PC-9 (cell line): ENCODE results near the gene SRSF2. TPM values are rescaled to one million over a fixed set of nuclear protein-coding genes. Genes with fewer than 3 reads are reported as not detected.

Experiments used
- BruUV-seq: library from RNA; stranded (reverse); fragments of 400-500 nt; replicated peaks from 2 replicates; lab custom pipeline; 2021; lab: Mats Ljungman, UMichigan
- CTCF ChIA-PET: fragments of 300-600 bp; sonication (Branson Sonifier 250); formaldehyde crosslinking; loops from one replicate; lab custom pipeline; 2022; ENCODE audit warnings: antibody characterized with exemption; lab: Charles Lee
- POLR2A ChIA-PET: fragments of 300-600 bp; sonication (Branson Sonifier 250); formaldehyde crosslinking; loops from one replicate; lab custom pipeline; 2022; ENCODE audit warnings: antibody characterized with exemption; ENCODE audit not compliant: unreplicated experiment; lab: Charles Lee
- DNase-seq, 2 experiments: peaks; one replicate each; pipeline versions ENCODE4 v3.0.0 to v3.0.0-alpha.2; 2015 to 2022; ENCODE audit warnings: mixed read lengths in 1 of 2
- H2AFZ ChIP-seq: fragments of 200-600 bp; sonication (generic); 2 replicates; pipeline ENCODE4 v1.8.1; 2017; ENCODE audit warnings: antibody characterized with exemption
- H3F3A ChIP-seq: fragments of 200-600 bp; sonication (generic); 2 replicates; pipeline ENCODE4 v1.8.1; 2017; ENCODE audit warnings: antibody characterized with exemption, mild to moderate bottlenecking, low read depth; ENCODE audit not compliant: insufficient read depth
- H3K27ac ChIP-seq: fragments of 200-600 bp; sonication (generic); 2 replicates; pipeline ENCODE4 v1.6.1; 2016; ENCODE audit warnings: mixed run types
- H3K27me3 ChIP-seq: fragments of 200-600 bp; sonication (generic); 2 replicates; pipeline ENCODE4 v1.6.1; 2016; ENCODE audit warnings: low read depth, mixed run types; ENCODE audit not compliant: insufficient read depth
- H3K36me3 ChIP-seq: fragments of 200-600 bp; sonication (generic); 2 replicates; pipeline ENCODE4 v1.6.1; 2016; ENCODE audit warnings: low read depth, mixed run types
- H3K4me1 ChIP-seq: fragments of 200-600 bp; sonication (generic); replicated peaks from 2 replicates; pipeline ENCODE4 v1.6.1; 2016; ENCODE audit warnings: mixed run types; ENCODE audit not compliant: insufficient read depth
- H3K4me2 ChIP-seq: fragments of 200-600 bp; sonication (generic); 2 replicates; pipeline ENCODE4 v1.6.1; 2017; ENCODE audit warnings: mixed run types
- H3K4me3 ChIP-seq: fragments of 200-600 bp; sonication (generic); 2 replicates; pipeline ENCODE4 v1.6.1; 2016; ENCODE audit warnings: mixed run types
- H3K79me2 ChIP-seq: fragments of 200-600 bp; sonication (generic); 2 replicates; pipeline ENCODE4 v1.6.1; 2017; ENCODE audit warnings: low read depth, mixed run types
- H3K9me2 ChIP-seq: fragments of 200-600 bp; sonication (generic); 2 replicates; pipeline ENCODE4 v1.8.1; 2017; ENCODE audit warnings: mild to moderate bottlenecking; ENCODE audit not compliant: insufficient read depth
- H3K9me3 ChIP-seq: fragments of 200-600 bp; sonication (generic); 2 replicates; pipeline ENCODE4 v1.8.1; 2016; ENCODE audit warnings: low read depth; ENCODE audit not compliant: insufficient read depth
- H4K20me1 ChIP-seq: fragments of 200-600 bp; sonication (generic); 2 replicates; pipeline ENCODE4 v1.8.1; 2017; ENCODE audit not compliant: insufficient read depth
- EZH2 ChIP-seq: fragments of 200-600 bp; sonication (generic); IDR thresholded peaks from 2 replicates; pipeline ENCODE4 v1.8.0; 2017; ENCODE audit warnings: antibody characterized with exemption, low read depth
- intact Hi-C: fragments of 100-400 bp; cut with micrococcal nuclease; formaldehyde crosslinking; loops from one replicate; pipeline ENCODE4 v1.10.0; 2022; ENCODE audit not compliant: unreplicated experiment
- total RNA-seq: library from RNA; stranded (reverse); gene quantifications from 2 replicates; pipeline ENCODE4 v1.2.3, GENCODE V29; 2021
- TF ChIP-seq, protein P1 (sequence below): fragments of 200-600 bp; sonication (generic); conservative IDR thresholded peaks from 2 replicates; pipeline ENCODE4 v1.6.1; 2017; ENCODE audit warnings: mixed run types, antibody characterized with exemption, mild to moderate bottlenecking, moderate library complexity

SRSF2 gene
- total RNA-seq, 1 experiment from 2014 or later = 186 TPM

- intact Hi-C loops = no loop called here
- H3K27me3 ChIP-seq = no peaks in the 10 kb centered on the region
- no peak overlapping the region for H3K4me2 ChIP-seq
- ChIA-PET POLR2A (no interaction called here), CTCF (no interaction called here)
- TF ChIP-seq EZH2 = no peak
- TF ChIP-seq, protein P1, sequence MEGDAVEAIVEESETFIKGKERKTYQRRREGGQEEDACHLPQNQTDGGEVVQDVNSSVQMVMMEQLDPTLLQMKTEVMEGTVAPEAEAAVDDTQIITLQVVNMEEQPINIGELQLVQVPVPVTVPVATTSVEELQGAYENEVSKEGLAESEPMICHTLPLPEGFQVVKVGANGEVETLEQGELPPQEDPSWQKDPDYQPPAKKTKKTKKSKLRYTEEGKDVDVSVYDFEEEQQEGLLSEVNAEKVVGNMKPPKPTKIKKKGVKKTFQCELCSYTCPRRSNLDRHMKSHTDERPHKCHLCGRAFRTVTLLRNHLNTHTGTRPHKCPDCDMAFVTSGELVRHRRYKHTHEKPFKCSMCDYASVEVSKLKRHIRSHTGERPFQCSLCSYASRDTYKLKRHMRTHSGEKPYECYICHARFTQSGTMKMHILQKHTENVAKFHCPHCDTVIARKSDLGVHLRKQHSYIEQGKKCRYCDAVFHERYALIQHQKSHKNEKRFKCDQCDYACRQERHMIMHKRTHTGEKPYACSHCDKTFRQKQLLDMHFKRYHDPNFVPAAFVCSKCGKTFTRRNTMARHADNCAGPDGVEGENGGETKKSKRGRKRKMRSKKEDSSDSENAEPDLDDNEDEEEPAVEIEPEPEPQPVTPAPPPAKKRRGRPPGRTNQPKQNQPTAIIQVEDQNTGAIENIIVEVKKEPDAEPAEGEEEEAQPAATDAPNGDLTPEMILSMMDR = no peak
- H3K36me3 ChIP-seq = no peaks in the 10 kb centered on the region
- no peak overlapping the region for H2AFZ ChIP-seq
- H3K4me3 ChIP-seq = no peak overlapping the region
- H3K79me2 ChIP-seq = no peaks in the 10 kb centered on the region
- DNase-seq = no peak
- H3K9me3 ChIP-seq = no peaks in the 10 kb centered on the region
- no peaks in the 10 kb centered on the region for H3K9me2 ChIP-seq
- no peaks in the 10 kb centered on the region for H4K20me1 ChIP-seq
- no peak overlapping the region for H3K27ac ChIP-seq
- 0 out of 2 replicates have a peak, but pooled peaks cover 6% of the 10 kb centered on the region for H3K4me1 ChIP-seq
- TSS peak; percentile 18 for BruUV-seq
- no peaks in the 10 kb centered on the region; the same call in 1 of the 2 replicates for H3F3A ChIP-seq
These were observed 28.9 kb downstream of the SRSF2 start for GRCh38 chr17:76707985-76708807.

DNA sequence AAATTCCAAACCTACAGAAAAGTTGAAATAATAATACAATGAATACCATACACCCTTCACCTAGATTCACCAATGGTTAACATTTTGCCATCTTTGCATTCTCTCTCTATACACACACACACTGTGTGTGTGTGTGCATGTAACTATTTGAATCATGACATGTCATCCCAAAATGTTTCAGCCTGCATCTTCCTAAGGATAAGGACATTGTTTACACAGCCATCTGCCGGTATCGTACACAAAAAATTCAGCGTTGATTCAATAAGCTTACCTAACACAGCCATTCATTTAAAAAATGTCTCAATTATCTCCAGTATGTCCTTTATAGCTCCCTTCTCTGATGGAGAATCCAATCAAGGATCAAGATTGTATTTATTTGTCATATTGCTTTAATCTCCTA, 30.3 kb downstream of the SRSF2 start:
- Histone ChIP-seq H3K27ac (no peak overlapping the region), H2AFZ (no peak overlapping the region), H3K9me2 (no peaks in the 10 kb centered on the region), H3K79me2 (no peaks in the 10 kb centered on the region), H3K27me3 (no peaks in the 10 kb centered on the region), H3K4me2 (no peak overlapping the region), H3K4me1 (0 out of 2 replicates have a peak, but pooled peaks cover 6% of the 10 kb centered on the region), H3K36me3 (no peaks in the 10 kb centered on the region), H3K4me3 (no peak overlapping the region), H3K9me3 (no peaks in the 10 kb centered on the region), H4K20me1 (no peaks in the 10 kb centered on the region), H3F3A (no peaks in the 10 kb centered on the region; the same call in 1 of the 2 replicates)
- TF ChIP-seq EZH2 = no peak
- TF ChIP-seq, protein P1 = no peak
- intact Hi-C loops = no loop called here
- BruUV-seq = no TSS peak
- POLR2A ChIA-PET = no interaction called here
- CTCF ChIA-PET = no interaction called here
- no peak for DNase-seq

DNA sequence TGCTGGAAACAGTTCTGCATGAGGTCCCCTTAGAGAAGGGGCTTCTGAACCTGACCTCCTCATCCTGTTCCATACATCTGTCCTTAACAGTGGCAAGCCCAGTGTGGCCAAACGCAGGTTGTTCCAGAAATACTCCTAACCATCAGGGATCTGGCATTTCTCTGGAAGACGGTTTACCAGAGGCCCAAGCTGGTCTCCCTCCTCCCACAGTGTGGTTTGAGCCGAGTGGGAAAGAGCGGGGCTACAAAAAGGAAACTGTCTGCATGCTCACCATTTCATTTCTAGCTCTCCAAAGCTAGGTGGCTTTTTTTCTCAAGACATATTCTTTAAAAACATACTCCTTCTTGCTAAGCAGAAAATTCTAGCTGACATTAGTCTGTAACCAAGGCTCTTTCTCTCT, 32.3 kb downstream of the SRSF2 start:
- POLR2A ChIA-PET = no interaction called here
- Histone ChIP-seq H4K20me1 (no peaks in the 10 kb centered on the region), H3K9me2 (no peaks in the 10 kb centered on the region), H3K79me2 (no peaks in the 10 kb centered on the region), H2AFZ (no peak overlapping the region), H3F3A (no peaks in the 10 kb centered on the region), H3K36me3 (no peaks in the 10 kb centered on the region), H3K4me3 (no peak overlapping the region), H3K9me3 (no peaks in the 10 kb centered on the region), H3K27ac (no peak overlapping the region), H3K4me2 (no peak overlapping the region), H3K27me3 (no peaks in the 10 kb centered on the region), H3K4me1 (no peaks in the 10 kb centered on the region)
- CTCF ChIA-PET = interaction anchor here (0.6 kb wide), 1 partner anchor 368 kb away, joined by 6 read pairs; no protein-coding TSS in a partner anchor
- TF ChIP-seq, protein P1 = no peak
- no peak for TF ChIP-seq EZH2
- BruUV-seq = no TSS peak
- intact Hi-C loops = no loop called here
- no peak for DNase-seq
